ENCODE measurements around the gene TRIM26.
"Not testable (repeated sequence)": the region's sequence is repeated elsewhere in the genome, so short reads cannot be mapped to it uniquely, and the experiment has no call there.

DNA sequence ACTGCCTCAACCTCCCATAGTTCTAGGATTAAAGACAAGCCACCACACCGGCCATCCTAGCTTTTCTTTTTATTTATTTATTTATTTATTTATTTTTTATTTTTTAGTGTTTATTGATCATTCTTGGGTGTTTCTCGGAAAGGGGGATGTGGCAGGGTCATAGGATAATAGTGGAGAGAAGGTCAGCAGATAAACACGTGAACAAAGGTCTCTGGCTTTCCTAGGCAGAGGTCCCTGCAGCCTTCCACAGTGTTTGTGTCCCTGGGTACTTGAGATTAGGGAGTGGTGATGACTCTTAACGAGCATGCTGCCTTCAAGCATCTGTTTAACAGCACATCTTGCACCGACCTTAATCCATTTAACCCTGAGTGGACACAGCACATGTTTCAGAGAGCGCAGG lies 8.2 kb upstream of the TRIM26 start:
- not testable (repeated sequence) for TF ChIP-seq YY1 (IDR thresholded peaks at IDR 0.05; ENCODE audit: insufficient read depth, insufficient read length); ZNF274 (IDR thresholded peaks at IDR 0.05; ENCODE audit: low read depth, low read length); SUZ12 (IDR thresholded peaks at IDR 0.05; ENCODE audit: extremely low read depth, insufficient read depth, insufficient read length)
